GDM1 (cell line): ENCODE data around the gene TMEM82.

Experiments
- DNase-seq: peaks from one replicate; lab custom pipeline; 2025; lab: John Stamatoyannopoulos, UW

TMEM82 gene

DNA sequence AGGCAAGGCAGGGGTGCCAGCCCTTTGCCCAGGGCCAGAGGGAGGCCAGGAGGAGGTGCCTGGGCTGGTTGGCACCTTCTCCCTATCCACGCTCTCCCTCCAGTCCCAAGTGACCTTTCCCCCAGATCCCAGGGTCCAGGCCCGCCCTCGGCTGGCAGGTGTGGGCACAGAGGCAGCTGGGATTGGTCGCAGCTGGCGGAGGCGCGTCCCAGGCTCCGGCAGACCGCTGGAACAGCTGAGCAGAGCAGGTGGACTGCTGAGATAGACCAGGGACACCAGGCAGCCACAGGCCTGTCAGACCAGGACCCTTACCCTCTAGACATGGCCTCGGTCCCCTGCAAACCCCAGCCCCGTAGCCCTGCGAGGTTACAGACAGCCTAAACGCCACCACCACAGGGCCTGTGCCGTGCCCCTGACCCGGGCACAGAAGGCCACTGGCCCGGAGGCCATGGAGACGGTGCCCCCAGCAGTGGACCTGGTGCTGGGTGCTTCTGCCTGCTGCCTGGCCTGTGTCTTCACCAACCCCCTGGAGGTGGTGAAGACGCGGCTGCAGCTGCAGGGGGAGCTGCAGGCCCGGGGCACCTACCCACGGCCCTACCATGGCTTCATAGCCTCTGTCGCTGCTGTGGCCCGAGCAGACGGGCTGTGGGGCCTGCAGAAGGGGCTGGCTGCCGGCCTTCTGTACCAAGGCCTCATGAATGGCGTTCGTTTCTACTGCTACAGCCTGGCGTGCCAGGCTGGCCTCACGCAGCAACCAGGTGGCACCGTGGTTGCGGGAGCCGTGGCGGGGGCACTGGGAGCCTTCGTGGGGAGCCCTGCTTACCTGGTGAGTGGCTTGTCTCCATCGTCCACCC is 6.0 kb upstream of the TMEM82 start, which contains the start of gene SLC25A34:
SLC25A34 (plus strand) TSS at position 221 of the 854 bp plus-strand sequence; CDS start at position 449, 228 bp downstream.
- DNase-seq = no peak

GRCh38 chr1:15736892-15737261 is 5.4 kb upstream of the TMEM82 start:
- no peak for DNase-seq

GRCh38 chr1:15737324-15738319 is 4.7 kb upstream of the TMEM82 start:
- DNase-seq = no peak

DNA sequence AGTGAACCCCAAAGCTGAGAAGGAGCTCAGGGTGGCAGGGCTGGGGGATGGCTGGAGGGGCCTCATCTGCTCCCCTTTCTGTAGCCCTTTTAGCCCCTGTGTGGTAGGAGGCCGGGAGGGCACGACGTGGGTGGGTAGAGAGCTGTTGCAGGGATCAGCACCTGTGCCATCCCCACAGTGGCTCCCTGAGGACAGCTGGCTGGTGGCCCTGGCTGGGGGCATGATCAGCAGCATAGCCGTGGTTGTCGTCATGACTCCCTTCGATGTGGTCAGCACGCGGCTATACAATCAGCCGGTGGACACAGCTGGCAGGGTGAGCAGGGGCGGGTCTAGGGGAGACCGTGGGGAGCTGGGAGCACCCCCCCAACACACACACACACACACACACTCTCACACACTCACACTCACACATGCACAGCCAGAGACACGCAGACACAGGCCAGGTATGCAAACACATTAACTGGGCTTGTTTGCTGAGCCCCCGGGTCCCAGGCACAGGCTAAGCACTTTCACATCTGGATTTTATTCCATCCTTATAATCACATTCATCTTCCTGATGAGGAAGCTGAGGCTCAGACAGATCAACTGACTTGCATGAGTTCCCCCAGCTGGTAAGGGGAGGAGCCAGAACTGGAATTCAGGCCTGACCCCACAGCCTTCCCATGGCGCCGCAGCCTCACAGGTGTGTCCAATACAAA is 3.7 kb upstream of the TMEM82 start:
- no peak for DNase-seq

GRCh38 chr1:15739259-15739658 is 3.0 kb upstream of the TMEM82 start:
- DNase-seq = no peak

DNA sequence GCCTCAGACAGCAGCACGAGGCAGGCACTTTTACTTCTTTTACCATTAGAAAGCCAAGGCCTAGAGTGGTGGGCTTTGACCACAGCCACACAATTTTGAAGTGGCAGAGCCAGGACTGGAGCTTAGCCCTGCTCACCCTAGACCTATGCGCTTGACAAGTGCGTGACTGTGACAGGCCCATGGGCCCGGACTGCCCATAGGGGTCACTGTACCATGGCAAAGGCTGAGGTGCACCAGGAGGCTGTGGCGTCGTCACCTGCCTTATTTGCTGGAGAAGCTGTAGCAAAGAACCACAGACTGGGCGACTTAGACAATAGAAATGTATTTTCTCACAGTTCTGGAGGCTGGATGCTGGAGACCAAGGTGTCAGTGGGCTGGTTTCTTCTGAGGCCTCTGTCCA is 2.6 kb upstream of the TMEM82 start:
- no peak for DNase-seq

- DNase-seq = no peak
These were observed 1.1 kb upstream of the TMEM82 start for GRCh38 chr1:15740924-15741850.

- no peak for DNase-seq
These were observed 1.9 kb downstream of the TMEM82 start for GRCh38 chr1:15744122-15744679.

DNA sequence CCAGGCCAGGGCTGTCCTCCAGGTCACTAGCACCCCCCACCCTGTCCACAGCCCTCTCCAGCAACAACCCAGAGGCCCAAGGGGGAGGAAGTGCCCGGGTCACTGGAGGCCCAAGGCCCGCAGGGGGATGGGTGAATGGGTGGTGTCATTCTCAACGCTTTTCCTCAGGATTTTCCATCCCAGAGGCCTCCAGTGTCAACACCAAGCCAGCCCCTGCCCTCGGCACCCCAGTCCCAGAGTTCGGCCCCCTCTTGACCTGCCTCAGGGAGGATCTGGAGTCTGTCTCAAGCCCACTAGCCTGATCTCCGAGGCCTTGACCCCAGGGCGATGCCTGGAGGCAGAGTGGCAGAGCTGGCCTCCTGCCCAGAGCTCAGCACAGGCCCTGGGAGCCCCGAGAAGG is 5.1 kb downstream of the TMEM82 start:
- DNase-seq = no peak

GRCh38 chr1:15748264-15748663 is 6.0 kb downstream of the TMEM82 start:
- DNase-seq = no peak

DNA sequence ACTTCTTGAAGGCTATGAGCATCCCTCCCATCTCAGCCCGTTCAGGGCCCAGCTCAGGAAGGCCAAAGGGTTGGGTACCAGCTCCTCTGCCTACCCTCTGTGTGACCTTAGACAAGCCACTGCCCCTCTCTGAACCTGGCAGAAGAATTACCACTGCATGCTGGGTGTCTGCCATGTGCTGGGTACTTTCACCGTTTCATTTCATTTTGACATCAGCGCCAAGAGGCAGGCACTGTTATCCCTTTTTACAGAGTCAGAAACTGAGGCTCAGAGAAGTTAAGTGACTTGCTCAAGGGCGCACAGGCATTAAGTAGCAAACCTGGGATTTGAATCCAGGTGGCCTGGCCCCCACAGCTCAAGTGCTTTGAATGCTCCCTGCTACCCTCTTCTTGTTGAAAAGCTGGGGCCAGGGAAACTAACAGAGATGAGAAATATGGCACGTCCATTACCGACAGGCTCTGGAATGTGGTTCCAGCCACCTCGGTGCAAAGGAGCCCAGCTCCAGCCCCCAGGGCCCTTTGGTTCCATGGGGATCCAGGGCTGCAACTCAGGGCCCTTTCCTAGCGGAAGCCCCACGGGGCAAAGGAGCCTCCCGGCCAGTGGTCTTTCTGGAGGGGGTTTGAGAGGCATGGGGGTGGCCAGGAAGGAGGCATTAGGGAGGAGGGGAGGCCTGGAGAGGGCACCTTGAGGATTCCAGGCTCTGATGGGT is 6.5 kb downstream of the TMEM82 start:
- DNase-seq = no peak

DNA sequence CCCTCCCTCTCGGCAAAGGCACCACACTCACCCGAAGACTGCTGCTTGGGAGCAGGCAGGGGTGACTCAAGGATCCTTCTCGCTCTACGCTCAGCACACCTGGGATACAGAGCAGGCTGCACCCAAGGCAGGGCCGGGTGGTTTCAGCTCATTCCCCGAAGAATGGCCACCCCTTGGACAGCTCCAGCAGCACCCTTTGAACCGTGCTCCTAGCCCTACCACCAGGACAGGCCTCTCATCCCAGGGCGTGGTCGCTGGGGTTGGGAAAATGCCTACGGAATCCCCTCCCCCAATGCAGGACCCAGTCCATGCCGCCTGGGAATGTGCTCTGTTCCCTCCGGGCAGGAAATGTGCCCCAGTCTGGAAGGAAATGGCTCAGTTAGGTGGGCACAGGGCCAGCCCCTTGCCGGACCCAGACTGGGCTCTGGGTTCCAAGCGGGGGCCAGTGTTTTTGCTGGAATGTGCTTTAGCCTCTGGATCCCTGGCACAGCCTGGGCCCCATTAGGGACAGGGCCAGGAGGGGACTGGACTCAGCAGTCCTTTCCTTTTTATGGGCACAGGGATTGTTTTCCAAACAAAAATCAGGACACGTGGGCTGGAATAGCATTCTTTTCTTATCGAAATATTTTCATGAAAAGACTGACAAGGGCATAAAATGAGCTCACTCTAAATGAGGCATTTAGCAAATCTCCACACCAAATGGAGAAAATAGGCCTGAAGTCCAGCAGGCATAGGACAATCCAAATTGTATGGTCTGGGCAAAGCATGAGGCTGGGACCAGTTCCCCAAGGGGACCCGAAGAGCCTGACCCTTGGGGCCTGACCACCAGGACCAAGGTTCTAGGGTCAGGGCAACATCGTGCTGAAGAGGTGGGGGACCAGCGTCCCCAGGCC is 7.3 kb downstream of the TMEM82 start:
- no peak for DNase-seq

GRCh38 chr1:15750924-15751323 is 8.6 kb downstream of the TMEM82 start:
- no peak for DNase-seq

DNA sequence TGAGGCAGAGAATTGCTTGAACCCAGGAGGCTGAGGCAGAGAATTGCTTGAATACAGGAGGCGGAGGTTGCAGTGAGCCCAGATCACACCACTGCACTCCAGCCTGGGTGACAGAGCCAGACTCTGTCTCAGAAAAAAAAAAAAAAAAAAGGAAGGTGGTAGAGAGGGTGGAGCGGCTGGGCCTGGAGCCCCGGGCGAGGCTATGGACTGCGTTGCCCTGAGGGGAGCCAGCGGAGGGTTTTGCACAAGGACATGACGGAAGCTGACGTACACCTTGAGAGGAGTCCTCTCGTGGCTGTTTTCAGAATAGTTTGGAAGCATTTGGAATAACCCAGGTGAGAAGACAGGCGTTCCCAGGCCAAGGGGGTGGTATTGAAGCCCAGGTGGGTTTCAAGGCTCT is 9.4 kb downstream of the TMEM82 start:
- DNase-seq = no peak

DNA sequence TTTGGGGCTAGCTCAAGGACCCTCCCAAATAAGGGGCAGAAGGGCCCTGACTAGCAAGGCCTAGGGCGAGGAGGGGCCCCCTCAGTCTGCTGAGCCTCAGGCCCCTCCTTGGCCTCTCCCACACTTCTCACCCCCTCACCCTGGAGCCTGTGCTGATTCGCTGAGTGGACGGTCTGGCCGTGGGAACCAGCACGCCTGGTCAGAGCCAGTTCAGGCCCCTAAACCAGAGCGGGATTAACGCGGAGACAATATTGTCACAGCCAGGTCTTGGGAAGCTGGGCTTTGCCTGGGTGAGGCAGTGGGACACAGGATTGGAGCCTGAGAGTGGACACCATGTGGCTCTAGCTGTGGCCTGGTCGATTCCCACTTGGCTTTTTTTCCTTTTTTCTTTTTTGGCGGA is 11.5 kb downstream of the TMEM82 start:
- DNase-seq = no peak

DNA sequence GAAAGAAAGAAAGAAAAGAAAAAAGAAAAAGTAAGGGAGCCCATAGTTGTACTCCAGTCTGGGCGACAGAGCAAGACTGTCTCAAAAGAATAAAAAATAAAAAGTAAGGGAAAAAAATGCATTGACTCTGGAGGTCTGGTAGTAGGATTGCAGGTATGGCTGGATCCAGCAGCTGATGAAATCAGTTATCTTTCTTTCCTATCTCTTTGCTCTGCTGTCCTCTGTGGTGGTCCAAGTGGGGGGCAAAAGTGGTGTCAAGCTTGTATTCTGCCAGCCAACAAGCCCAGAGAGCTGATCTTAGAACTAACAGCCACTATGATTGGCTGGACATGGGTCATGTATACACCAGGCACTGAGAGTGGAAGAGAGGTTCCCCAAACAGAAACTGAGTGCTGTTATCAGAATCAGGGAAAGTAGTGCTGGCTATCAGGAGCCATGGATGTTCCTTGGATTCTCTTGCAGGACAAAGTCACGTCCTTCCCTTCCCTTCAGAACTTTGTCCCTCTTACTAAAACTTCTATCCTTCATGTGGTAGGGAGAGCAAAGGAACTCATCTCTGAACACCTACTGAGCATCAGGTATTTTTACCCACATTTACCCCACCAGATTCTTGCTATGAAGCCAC is 12.8 kb downstream of the TMEM82 start:
- DNase-seq = no peak

- DNase-seq = no peak
These were observed 13.3 kb downstream of the TMEM82 start for GRCh38 chr1:15755646-15756040.

DNA sequence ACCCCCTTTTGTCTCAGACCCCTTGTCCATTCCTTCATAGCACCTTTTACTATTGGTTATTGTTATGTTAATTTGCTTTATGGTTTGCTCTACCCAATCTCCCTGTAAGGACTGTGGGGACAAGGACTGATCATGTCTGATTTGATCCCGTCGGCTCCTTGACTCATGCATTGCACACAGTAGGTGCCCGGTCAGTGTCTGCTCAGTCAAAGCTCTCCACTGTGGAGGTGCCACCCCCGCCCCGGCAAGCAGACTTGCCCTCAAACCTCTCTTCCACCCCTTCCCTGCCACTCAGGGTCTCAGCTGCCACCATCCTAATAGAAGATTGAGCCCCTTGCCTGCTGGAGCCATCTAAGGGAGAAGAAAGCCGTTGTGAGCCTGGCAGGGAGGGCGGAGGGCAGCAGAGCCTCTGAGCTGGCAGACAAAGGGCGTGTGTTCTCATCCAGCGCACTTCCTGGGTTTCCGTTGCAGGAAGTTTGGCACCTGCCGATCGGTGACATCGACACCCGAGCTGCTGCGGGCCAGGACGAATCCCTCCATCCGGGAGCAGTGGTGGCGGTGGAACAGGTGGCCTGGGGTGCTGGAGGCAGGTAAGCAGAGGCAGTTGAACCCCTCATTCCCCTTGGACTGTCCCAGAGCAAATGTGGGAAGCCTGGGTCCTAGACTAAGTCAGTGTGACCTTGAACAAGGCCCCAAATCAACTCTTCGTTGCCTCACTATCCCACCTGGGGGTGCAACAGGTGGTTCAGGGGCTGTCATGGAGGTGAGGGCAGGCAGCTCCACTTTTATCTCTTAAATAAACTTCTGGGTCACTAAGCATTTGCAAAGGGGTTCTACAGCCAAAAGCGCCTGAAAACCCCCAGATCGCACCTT is 14.1 kb downstream of the TMEM82 start:
- DNase-seq = no peak
